ENCODE data around the gene CHCHD3.

Gene CHCHD3

GRCh38 chr7:133021196-133021595, 60.7 kb downstream of the CHCHD3 start:
- Histone ChIP-seq H3K9me3 (ENCODE audit: insufficient read depth, low read depth, low read length) (peaks cover 2% of the 10 kb centered on the region), H3K36me3 (ENCODE audit: insufficient read depth, low read length) (peaks cover 24% of the 10 kb centered on the region), H3K4me3 (ENCODE audit: low read length, poor library complexity, severe bottlenecking) (no peak overlapping the region), H3F3A (ENCODE audit: low read depth) (no peaks in the 10 kb centered on the region), H3K79me2 (ENCODE audit: insufficient read depth, low read length) (peaks cover 22% of the 10 kb centered on the region; the same call in 1 of the 2 replicates), H3K27me3 (ENCODE audit: insufficient read depth, low read length, poor library complexity, severe bottlenecking) (no peaks in the 10 kb centered on the region), H3K4me1 (ENCODE audit: insufficient read depth, low read length, poor library complexity, severe bottlenecking) (no peaks in the 10 kb centered on the region), H3K9ac (ENCODE audit: low read depth, low read length, poor library complexity, severe bottlenecking) (no peak overlapping the region), H3K4me2 (ENCODE audit: low read depth, low read length, poor library complexity, severe bottlenecking) (no peak overlapping the region), H3K9me2 (replicated peaks; ENCODE audit: low read depth, low read length) (no peaks in the 10 kb centered on the region), H2AFZ (ENCODE audit: low read length) (no peak overlapping the region), H4K20me1 (ENCODE audit: insufficient read depth, low read length, poor library complexity, severe bottlenecking) (peaks cover 5% of the 10 kb centered on the region)
- TF ChIP-seq EZH2phosphoT487 (IDR thresholded peaks at IDR 0.05; ENCODE audit: borderline replicate concordance) (no peak), CTCF (conservative IDR thresholded peaks at IDR 0.05; ENCODE audit: low read length) (no peak)

- Histone ChIP-seq H3K79me2 (ENCODE audit: insufficient read depth, low read length) (peaks cover 21% of the 10 kb centered on the region; the same call in 1 of the 2 replicates), H3K9me3 (ENCODE audit: insufficient read depth, low read depth, low read length) (no peaks in the 10 kb centered on the region), H2AFZ (ENCODE audit: low read length) (no peak overlapping the region), H3K4me1 (ENCODE audit: insufficient read depth, low read length, poor library complexity, severe bottlenecking) (no peaks in the 10 kb centered on the region), H4K20me1 (ENCODE audit: insufficient read depth, low read length, poor library complexity, severe bottlenecking) (peaks cover 5% of the 10 kb centered on the region), H3K9ac (ENCODE audit: low read depth, low read length, poor library complexity, severe bottlenecking) (no peak overlapping the region), H3K4me2 (ENCODE audit: low read depth, low read length, poor library complexity, severe bottlenecking) (no peak overlapping the region), H3K27me3 (ENCODE audit: insufficient read depth, low read length, poor library complexity, severe bottlenecking) (no peaks in the 10 kb centered on the region), H3F3A (ENCODE audit: low read depth) (no peaks in the 10 kb centered on the region), H3K36me3 (ENCODE audit: insufficient read depth, low read length) (peaks cover 24% of the 10 kb centered on the region), H3K4me3 (ENCODE audit: low read length, poor library complexity, severe bottlenecking) (no peak overlapping the region), H3K9me2 (replicated peaks; ENCODE audit: low read depth, low read length) (no peaks in the 10 kb centered on the region)
- TF ChIP-seq CTCF (conservative IDR thresholded peaks at IDR 0.05; ENCODE audit: low read length), result no peak
Measured at GRCh38 chr7:133020496-133020895, 61.4 kb downstream of the CHCHD3 start.

- Histone ChIP-seq H3K4me3 (ENCODE audit: low read length, poor library complexity, severe bottlenecking) (no peak overlapping the region), H3F3A (ENCODE audit: low read depth) (no peaks in the 10 kb centered on the region), H3K9me2 (replicated peaks; ENCODE audit: low read depth, low read length) (no peaks in the 10 kb centered on the region), H3K27me3 (ENCODE audit: insufficient read depth, low read length, poor library complexity, severe bottlenecking) (no peaks in the 10 kb centered on the region), H3K79me2 (ENCODE audit: insufficient read depth, low read length) (peaks cover 28% of the 10 kb centered on the region), H4K20me1 (ENCODE audit: insufficient read depth, low read length, poor library complexity, severe bottlenecking) (peaks cover 5% of the 10 kb centered on the region), H2AFZ (ENCODE audit: low read length) (no peak overlapping the region), H3K4me2 (ENCODE audit: low read depth, low read length, poor library complexity, severe bottlenecking) (no peak overlapping the region), H3K9me3 (ENCODE audit: insufficient read depth, low read depth, low read length) (no peaks in the 10 kb centered on the region), H3K36me3 (ENCODE audit: insufficient read depth, low read length) (peaks cover 24% of the 10 kb centered on the region), H3K9ac (ENCODE audit: low read depth, low read length, poor library complexity, severe bottlenecking) (no peak overlapping the region), H3K4me1 (ENCODE audit: insufficient read depth, low read length, poor library complexity, severe bottlenecking) (no peaks in the 10 kb centered on the region)
- no peak for TF ChIP-seq CTCF (conservative IDR thresholded peaks at IDR 0.05; ENCODE audit: low read length)
- no peak for TF ChIP-seq EZH2phosphoT487 (IDR thresholded peaks at IDR 0.05; ENCODE audit: borderline replicate concordance)
Measured at GRCh38 chr7:133019590-133019989, 62.3 kb downstream of the CHCHD3 start.
